IMR-90 (cell line): ENCODE results near the gene LGALS14. TPM values are rescaled to one million over a fixed set of nuclear protein-coding genes. Genes with fewer than 3 reads are reported as not detected.

Experiments used
- ATAC-seq: fragments of 200-7000 bp; cut with Tn5 transposase; 2 replicates; pipeline ENCODE4 v1.9.1; 2020; ENCODE audit warnings: low read depth, mild to moderate bottlenecking, moderate library complexity
- BruUV-seq: library from RNA; stranded (reverse); fragments of 400-500 nt; replicated peaks from 2 replicates; lab custom pipeline; 2021; lab: Mats Ljungman, UMichigan
- CTCF ChIA-PET: fragments of 300-600 bp; formaldehyde crosslinking; extraction: SDS; loops from one replicate; lab custom pipeline; 2021; ENCODE audit warnings: antibody characterized with exemption; lab: Yijun Ruan, JAX
- POLR2A ChIA-PET: fragments of 300-600 bp; sonication (Branson Sonifier 250); formaldehyde crosslinking; loops from one replicate; lab custom pipeline; 2022; ENCODE audit warnings: antibody characterized with exemption; ENCODE audit not compliant: unreplicated experiment; lab: Charles Lee
- DNase-seq: peaks from one replicate; pipeline ENCODE4 v3.0.0; 2013
- H2AFZ ChIP-seq: replicated peaks from 2 replicates; pipeline ENCODE3; 2013; ENCODE audit warnings: low read length, mild to moderate bottlenecking; ENCODE audit not compliant: poor library complexity
- H2AK5ac ChIP-seq: 2 replicates; pipeline ENCODE4 v1.6.1; 2013; ENCODE audit warnings: low read depth, low read length, inconsistent platforms
- H2AK9ac ChIP-seq: replicated peaks from 2 replicates; pipeline ENCODE3; 2013; ENCODE audit warnings: mild to moderate bottlenecking, low read depth, low read length, moderate library complexity; ENCODE audit not compliant: poor library complexity
- H2BK120ac ChIP-seq: 2 replicates; pipeline ENCODE4 v1.6.1; 2013; ENCODE audit warnings: low read depth, low read length, inconsistent platforms
- H2BK15ac ChIP-seq: 3 replicates; pipeline ENCODE4 v1.6.1; 2013; ENCODE audit warnings: low read depth, low read length, inconsistent platforms
- H2BK20ac ChIP-seq: 2 replicates; pipeline ENCODE4 v1.6.1; 2013; ENCODE audit warnings: low read depth, mild to moderate bottlenecking, inconsistent platforms, low read length, moderate library complexity
- H2BK5ac ChIP-seq: 2 replicates; pipeline ENCODE4 v1.6.1; 2013; ENCODE audit warnings: mild to moderate bottlenecking, low read depth, low read length, inconsistent platforms; ENCODE audit not compliant: poor library complexity, severe bottlenecking
- H3K14ac ChIP-seq: replicated peaks from 2 replicates; pipeline ENCODE4 v1.6.1; 2013; ENCODE audit warnings: low read depth, low read length, inconsistent platforms
- H3K18ac ChIP-seq: 2 replicates; pipeline ENCODE4 v1.6.1; 2013; ENCODE audit warnings: low read depth, low read length, control low read depth
- H3K23ac ChIP-seq: 2 replicates; pipeline ENCODE4 v1.6.1; 2013; ENCODE audit warnings: low read depth, low read length, inconsistent platforms
- H3K27ac ChIP-seq: 2 replicates; pipeline ENCODE4 v1.5.1; 2013; ENCODE audit warnings: mild to moderate bottlenecking, control low read depth, low read length; ENCODE audit not compliant: insufficient read depth
- H3K27me3 ChIP-seq: 2 replicates; pipeline ENCODE4 v1.6.1; 2013; ENCODE audit warnings: low read length; ENCODE audit not compliant: control insufficient read depth, insufficient read depth
- H3K36me3 ChIP-seq: 2 replicates; pipeline ENCODE4 v1.6.1; 2013; ENCODE audit warnings: low read length, mixed read lengths; ENCODE audit not compliant: control insufficient read depth, insufficient read depth
- H3K4ac ChIP-seq: 2 replicates; pipeline ENCODE4 v1.6.1; 2013; ENCODE audit warnings: low read depth, low read length, inconsistent platforms
- H3K4me1 ChIP-seq: 2 replicates; pipeline ENCODE4 v1.6.1; 2013; ENCODE audit warnings: low read length, mixed read lengths; ENCODE audit not compliant: control insufficient read depth, insufficient read depth
- H3K4me2 ChIP-seq: 2 replicates; pipeline ENCODE4 v1.6.1; 2013; ENCODE audit warnings: low read depth, mild to moderate bottlenecking, control low read depth, low read length, moderate library complexity
- H3K4me3 ChIP-seq: 2 replicates; pipeline ENCODE4 v1.5.1; 2013; ENCODE audit warnings: low read depth, mild to moderate bottlenecking, control low read depth, low read length, moderate library complexity; ENCODE audit not compliant: insufficient read depth
- H3K56ac ChIP-seq: 2 replicates; pipeline ENCODE4 v1.6.1; 2013; ENCODE audit warnings: low read length, inconsistent platforms; ENCODE audit not compliant: insufficient read depth; ENCODE audit errors: extremely low read depth
- H3K79me1 ChIP-seq, 2 experiments: 2 replicates each; pipeline ENCODE4 v1.6.1; 2013; ENCODE audit warnings: low read length in 2 of 2, inconsistent platforms in 1 of 2, low read depth in 1 of 2
- H3K9ac ChIP-seq: 2 replicates; pipeline ENCODE4 v1.6.1; 2013; ENCODE audit warnings: low read depth, low read length, control low read depth
- H3K9me1 ChIP-seq: 2 replicates; pipeline ENCODE4 v1.6.1; 2013; ENCODE audit warnings: low read length, inconsistent platforms; ENCODE audit not compliant: insufficient read depth
- H3K9me3 ChIP-seq: 2 replicates; pipeline ENCODE4 v1.6.1; 2013; ENCODE audit warnings: low read length; ENCODE audit not compliant: control insufficient read depth, insufficient read depth
- H4K20me1 ChIP-seq: 2 replicates; pipeline ENCODE4 v1.6.1; 2013; ENCODE audit warnings: low read length, inconsistent platforms; ENCODE audit not compliant: insufficient read depth
- H4K5ac ChIP-seq: 2 replicates; pipeline ENCODE4 v1.6.1; 2013; ENCODE audit warnings: mild to moderate bottlenecking, low read depth, low read length, control low read depth
- H4K8ac ChIP-seq, 2 experiments: 2 replicates each; pipeline ENCODE4 v1.6.1; 2013; ENCODE audit warnings: low read depth in 2 of 2, low read length in 2 of 2, control low read depth in 1 of 2, inconsistent platforms in 1 of 2
- H4K91ac ChIP-seq: 2 replicates; pipeline ENCODE4 v1.6.1; 2013; ENCODE audit warnings: low read depth, low read length, inconsistent platforms; ENCODE audit not compliant: insufficient read depth
- BHLHE40 ChIP-seq: fragments of 150-350 bp; IDR thresholded peaks from 2 replicates; pipeline ENCODE4 v1.6.1; 2016; ENCODE audit warnings: mild to moderate bottlenecking, low read depth, low read length
- CEBPB ChIP-seq: IDR thresholded peaks from 2 replicates; pipeline ENCODE4 v1.6.1; 2012; ENCODE audit warnings: low read depth, low read length, improper control_type of control experiment
- CHD1 ChIP-seq: IDR thresholded peaks from 2 replicates; pipeline ENCODE4 v1.6.1; 2012; ENCODE audit warnings: low read depth, low read length, improper control_type of control experiment
- CTCF ChIP-seq: conservative IDR thresholded peaks from 2 replicates; pipeline ENCODE4 v1.5.1; 2012; ENCODE audit warnings: mild to moderate bottlenecking, low read depth, low read length, improper control_type of control experiment
- ELK1 ChIP-seq: fragments of 150-350 bp; IDR thresholded peaks from 2 replicates; pipeline ENCODE4 v1.6.1; 2016; ENCODE audit warnings: low read depth, mild to moderate bottlenecking, low read length, moderate library complexity, borderline replicate concordance
- FOS ChIP-seq: fragments of 150-350 bp; IDR thresholded peaks from 2 replicates; pipeline ENCODE4 v1.6.1; 2016; ENCODE audit warnings: low read depth, low read length
- MAFK ChIP-seq: IDR thresholded peaks from 2 replicates; pipeline ENCODE4 v1.6.1; 2012; ENCODE audit warnings: low read depth, low read length, improper control_type of control experiment
- MAZ ChIP-seq: IDR thresholded peaks from 2 replicates; pipeline ENCODE4 v1.6.1; 2012; ENCODE audit warnings: low read depth, mild to moderate bottlenecking, low read length, improper control_type of control experiment, moderate library complexity, borderline replicate concordance
- MXI1 ChIP-seq: IDR thresholded peaks from 2 replicates; pipeline ENCODE4 v1.6.1; 2012; ENCODE audit warnings: low read depth, mild to moderate bottlenecking, low read length, moderate library complexity, borderline replicate concordance
- NFE2L2 ChIP-seq: fragments of 150-350 bp; IDR thresholded peaks from 2 replicates; pipeline ENCODE4 v1.6.1; 2016; ENCODE audit warnings: low read depth, mild to moderate bottlenecking, low read length
- POLR2A ChIP-seq: IDR thresholded peaks from 2 replicates; pipeline ENCODE4 v1.6.1; 2012; ENCODE audit warnings: mild to moderate bottlenecking, low read depth, low read length
- RAD21 ChIP-seq: IDR thresholded peaks from 2 replicates; pipeline ENCODE4 v1.6.1; 2012; ENCODE audit warnings: low read length, improper control_type of control experiment
- RCOR1 ChIP-seq: IDR thresholded peaks from 2 replicates; pipeline ENCODE4 v1.6.1; 2012; ENCODE audit warnings: mild to moderate bottlenecking, low read length, improper control_type of control experiment; ENCODE audit not compliant: insufficient replicate concordance
- RFX5 ChIP-seq: IDR thresholded peaks from 2 replicates; pipeline ENCODE4 v1.8.0; 2012; ENCODE audit warnings: low read depth, mild to moderate bottlenecking, low read length, moderate library complexity
- SMC3 ChIP-seq: fragments of 150-350 bp; IDR thresholded peaks from 2 replicates; pipeline ENCODE4 v1.6.1; 2016; ENCODE audit warnings: low read depth, mild to moderate bottlenecking, antibody characterized with exemption, low read length, moderate library complexity
- USF2 ChIP-seq: fragments of 150-350 bp; IDR thresholded peaks from 2 replicates; pipeline ENCODE4 v1.6.1; 2017; ENCODE audit warnings: mild to moderate bottlenecking, antibody characterized with exemption, low read length, low read depth
- WGBS, 2 experiments: methylation state at CpG; one replicate each; pipeline versions ENCODE4 v1.1.5 to v1.1.7; 2013; ENCODE audit warnings: missing lambda C conversion rate in 2 of 2; ENCODE audit not compliant: insufficient read length in 1 of 2; ENCODE audit errors: extremely low coverage in 2 of 2; 5-methylcytosine and 5-hydroxymethylcytosine counted together
- dilution Hi-C: fragments of 300-500 bp; cut with HindIII; formaldehyde crosslinking; loops from one replicate; pipeline ENCODE4 v1.14.3; 2018; ENCODE audit warnings: low sequenced_read_pairs; ENCODE audit not compliant: unreplicated experiment
- in situ Hi-C: fragments of 300-500 bp; cut with MboI; formaldehyde crosslinking; loops from 3 replicates; pipeline ENCODE4 v1.14.3; 2019; ENCODE audit warnings: low sequenced_read_pairs, inconsistent platforms, mixed read lengths
- intact Hi-C: fragments of 100-400 bp; cut with micrococcal nuclease; formaldehyde crosslinking; loops from 2 replicates; pipeline ENCODE4 v1.10.0; 2022
- polyA plus RNA-seq, 3 experiments: library from polyadenylated mRNA; depleted of rRNA; stranded (reverse); fragments of >200 nt; gene quantifications; 2 replicates each; pipeline ENCODE4 v1.2.3, GENCODE V29; 2012; ENCODE audit warnings: low replicate concordance in 1 of 3
- total RNA-seq: library from RNA; depleted of rRNA; stranded (reverse); fragments of >200 nt; gene quantifications from 2 replicates; pipeline ENCODE4 v1.2.3, GENCODE V29; 2012

The LGALS14 gene
- total and polyA plus RNA-seq, 2 of the 4 experiments (the other 2 are of a cell fraction): not detected

GRCh38 chr19:39670998-39671397 lies 33.3 kb upstream of the LGALS14 start:
- DNase-seq (no peak), ATAC-seq (no peak)
- H2BK20ac ChIP-seq: no peak overlapping the region
- no peak overlapping the region for H4K91ac ChIP-seq
- H3K4me2 ChIP-seq: no peak overlapping the region
- H4K20me1 ChIP-seq: no peaks in the 10 kb centered on the region
- H3K23ac ChIP-seq: no peak overlapping the region
- WGBS, 2 experiments: no CpG with 5 or more reads among the region's 4 CpGs
- in situ Hi-C loops (loop anchor here (10.0 kb wide), 1 partner anchor 116 kb away; no protein-coding TSS in a partner anchor), dilution Hi-C loops (no loop called here), intact Hi-C loops (loop anchor here (5.0 kb wide), 1 partner anchor 174 kb away; the partner anchor contains the start of gene DLL3)
- H3K14ac ChIP-seq: no peak overlapping the region
- H4K5ac ChIP-seq: no peak overlapping the region
- H3K36me3 ChIP-seq: no peaks in the 10 kb centered on the region
- TF ChIP-seq NFE2L2: no peak
- no peak for TF ChIP-seq ELK1
- TF ChIP-seq RFX5: no peak
- TF ChIP-seq BHLHE40: no peak
- no peak for TF ChIP-seq MAZ
- no peak for TF ChIP-seq FOS
- no peak for TF ChIP-seq MAFK
- no peak for TF ChIP-seq POLR2A
- TF ChIP-seq SMC3: no peak
- TF ChIP-seq RAD21: no peak
- no peak for TF ChIP-seq CTCF
- no peak for TF ChIP-seq MXI1
- TF ChIP-seq RCOR1: no peak
- no peak for TF ChIP-seq CEBPB
- TF ChIP-seq USF2: no peak
- TF ChIP-seq CHD1: no peak
- POLR2A ChIA-PET: no interaction called here
- H4K8ac ChIP-seq: no peak overlapping the region
- no peaks in the 10 kb centered on the region for H3K79me1 ChIP-seq
- no peak overlapping the region for H2AK9ac ChIP-seq
- H3K56ac ChIP-seq: no peak overlapping the region
- no peak overlapping the region for H2AFZ ChIP-seq
- BruUV-seq: no TSS peak
- no peak overlapping the region for H3K4me3 ChIP-seq
- no peak overlapping the region for H2BK120ac ChIP-seq
- no peak overlapping the region for H3K9ac ChIP-seq
- H3K4me1 ChIP-seq: no peaks in the 10 kb centered on the region
- no peak overlapping the region for H3K18ac ChIP-seq
- H3K9me3 ChIP-seq: no peaks in the 10 kb centered on the region
- no peaks in the 10 kb centered on the region for H3K9me1 ChIP-seq
- CTCF ChIA-PET: no interaction called here
- H3K27me3 ChIP-seq: 0 out of 2 replicates have a peak, but pooled peaks cover 1% of the 10 kb centered on the region
- no peak overlapping the region for H2BK15ac ChIP-seq
- H2AK5ac ChIP-seq: no peak overlapping the region
- H3K4ac ChIP-seq: no peak overlapping the region
- H3K27ac ChIP-seq: no peak overlapping the region
- no peak overlapping the region for H2BK5ac ChIP-seq
